HUDEP-2 (cell line): Measurements from ENCODE around the gene PNPLA5.

ENCODE experiments used
- DNase-seq, 76 experiments: peaks; one replicate each; lab custom pipeline; 2025; ENCODE audit not compliant: unreplicated experiment in 76 of 76; lab: John Stamatoyannopoulos, UW

PNPLA5 gene

GRCh38 chr22:43903033-43903432, 11.2 kb upstream of the PNPLA5 start:
- peak in 44 of 76 experiments; percentile 1 to 66 (median 36) for DNase-seq

- no peak for DNase-seq
Measured at GRCh38 chr22:43901976-43902643, 10.3 kb upstream of the PNPLA5 start.

GRCh38 chr22:43900206-43900605, 8.4 kb upstream of the PNPLA5 start:
- no peak for DNase-seq

DNA sequence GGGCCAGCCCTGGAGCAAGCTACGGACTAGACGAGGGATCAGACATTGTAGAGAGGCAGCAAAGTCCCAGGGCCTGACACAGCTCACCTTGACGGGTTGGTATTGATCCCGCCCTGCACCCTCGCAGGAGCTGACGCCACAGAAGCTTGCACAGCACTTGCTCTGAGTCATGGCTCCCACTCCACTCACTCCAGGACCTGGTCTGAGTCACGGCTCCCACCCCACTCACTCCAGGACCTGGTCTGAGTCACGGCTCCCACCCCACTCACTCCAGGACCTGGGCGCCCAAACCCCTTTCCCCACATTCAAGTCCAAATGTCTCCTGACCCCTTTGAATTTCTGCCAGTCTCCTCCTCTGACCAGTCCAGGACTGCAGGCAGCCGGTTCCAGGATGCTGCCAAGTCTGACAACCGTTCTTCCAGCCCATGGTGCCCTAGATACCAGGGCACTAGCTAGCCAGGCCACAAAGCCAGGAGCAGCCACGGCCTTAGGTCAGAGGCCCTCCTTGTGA, 6.0 kb upstream of the PNPLA5 start:
- DNase-seq: no peak

DNA sequence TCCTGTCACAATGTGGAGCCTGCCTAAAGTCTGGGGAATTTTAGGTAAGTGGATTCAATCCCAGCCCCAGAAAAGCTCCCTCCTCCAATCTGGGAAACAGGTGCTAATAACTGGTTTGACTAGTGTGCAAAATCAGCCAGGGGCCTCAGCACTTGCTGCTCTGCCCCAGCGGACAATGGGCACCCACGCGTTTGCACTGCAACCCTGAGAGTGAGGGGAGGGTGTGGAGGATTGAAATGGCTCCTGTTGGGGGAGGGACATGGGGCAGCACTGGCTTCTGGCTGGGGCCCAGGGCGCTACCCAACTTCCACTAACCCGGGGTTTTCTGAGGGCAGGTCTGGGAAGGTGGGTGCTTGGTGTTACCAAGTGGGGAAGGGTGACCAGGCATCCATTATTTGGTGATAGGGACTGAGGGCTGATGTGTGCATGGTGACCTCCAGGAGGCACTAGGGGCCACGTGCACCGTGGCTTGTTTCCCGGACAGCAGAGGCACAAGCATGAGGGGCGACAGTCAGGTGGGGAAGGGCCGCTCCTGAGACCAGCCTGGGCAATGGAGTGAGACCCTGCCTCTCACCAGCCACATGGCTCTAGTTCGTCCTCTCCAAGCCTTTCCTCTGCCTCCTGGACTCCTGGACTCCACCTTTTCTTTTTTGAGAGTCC, 4.3 kb upstream of the PNPLA5 start:
- no peak for DNase-seq

DNA sequence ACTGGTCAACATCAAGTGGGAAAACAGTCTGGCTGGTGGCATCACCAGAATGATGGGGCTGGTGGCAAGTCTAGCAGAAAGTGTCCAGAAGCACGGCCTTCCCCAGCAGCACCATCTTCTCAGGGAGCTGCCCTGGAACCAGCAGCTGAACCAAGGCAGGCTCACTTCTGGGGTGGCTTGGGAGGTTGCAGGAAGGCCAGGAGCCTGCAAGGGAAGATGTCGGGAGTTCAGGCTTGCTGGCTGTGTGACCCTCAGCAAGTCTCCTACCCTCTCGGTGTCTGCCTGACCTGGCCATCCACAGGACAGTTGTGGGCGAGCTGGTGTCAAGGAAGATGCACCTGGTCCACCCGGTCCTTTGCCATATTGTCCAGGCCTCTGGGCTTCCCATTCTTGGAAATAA, 2.3 kb upstream of the PNPLA5 start:
- no peak for DNase-seq

DNA sequence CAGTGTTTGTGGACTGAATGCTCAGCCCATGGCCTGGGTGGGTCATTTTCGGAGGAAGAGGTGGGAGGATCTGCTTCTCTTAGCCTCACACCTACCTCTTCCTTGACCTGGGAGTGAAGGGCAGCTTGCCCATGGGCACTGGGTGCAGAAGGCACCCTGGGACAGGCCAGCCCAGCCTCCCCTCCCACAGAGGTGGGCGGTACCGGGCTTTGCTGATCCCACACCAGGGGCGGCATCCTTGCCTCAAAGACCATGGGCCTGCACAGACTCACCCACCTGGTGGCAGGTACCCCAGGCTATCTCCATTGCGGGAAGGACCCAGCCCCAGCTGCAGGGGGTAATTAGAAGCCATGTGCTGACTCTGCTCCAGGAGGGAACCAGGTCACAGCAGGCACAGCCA, 1.5 kb upstream of the PNPLA5 start:
- DNase-seq: no peak

DNA sequence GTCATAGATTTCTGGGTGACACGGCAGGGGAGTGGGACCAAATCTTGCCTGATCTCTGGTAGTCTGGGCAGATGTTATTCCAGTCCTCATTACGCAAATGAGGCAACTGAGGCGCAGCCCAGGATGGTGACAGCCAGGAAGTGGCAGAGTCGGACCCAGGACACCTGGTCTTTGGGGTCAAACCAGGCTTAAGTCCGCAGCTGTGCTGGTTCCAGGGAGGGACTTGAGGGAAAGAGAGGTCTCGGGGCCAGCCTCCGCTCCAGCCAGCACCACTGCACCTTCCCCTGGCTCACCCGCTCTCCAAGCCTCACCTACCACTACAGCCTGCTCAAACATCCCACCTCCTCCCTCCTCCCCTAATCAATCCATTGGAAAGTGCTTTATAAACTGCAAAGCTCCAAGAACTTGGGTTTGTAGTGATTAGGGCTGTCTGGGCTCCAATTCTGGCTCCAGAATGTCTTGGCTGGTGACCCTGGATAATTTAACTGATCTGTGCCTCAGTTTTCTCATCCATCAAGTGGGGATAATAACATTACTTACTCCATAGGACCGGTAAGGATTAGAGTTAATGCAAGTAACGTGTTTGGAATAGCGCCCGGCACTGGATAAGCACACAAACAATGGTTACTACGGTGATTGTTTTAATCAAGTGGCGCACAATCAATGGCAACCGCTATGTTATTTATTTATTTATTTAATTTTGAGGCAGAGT, 526 bp upstream of the PNPLA5 start:
- DNase-seq: no peak

GRCh38 chr22:43890901-43891331, 897 bp downstream of the PNPLA5 start:
- no peak for DNase-seq

- DNase-seq: no peak
Measured at GRCh38 chr22:43889860-43890253, 2.0 kb downstream of the PNPLA5 start.

GRCh38 chr22:43889201-43889859, 2.5 kb downstream of the PNPLA5 start:
- no peak for DNase-seq

GRCh38 chr22:43888740-43889139, 3.1 kb downstream of the PNPLA5 start:
- no peak for DNase-seq

DNA sequence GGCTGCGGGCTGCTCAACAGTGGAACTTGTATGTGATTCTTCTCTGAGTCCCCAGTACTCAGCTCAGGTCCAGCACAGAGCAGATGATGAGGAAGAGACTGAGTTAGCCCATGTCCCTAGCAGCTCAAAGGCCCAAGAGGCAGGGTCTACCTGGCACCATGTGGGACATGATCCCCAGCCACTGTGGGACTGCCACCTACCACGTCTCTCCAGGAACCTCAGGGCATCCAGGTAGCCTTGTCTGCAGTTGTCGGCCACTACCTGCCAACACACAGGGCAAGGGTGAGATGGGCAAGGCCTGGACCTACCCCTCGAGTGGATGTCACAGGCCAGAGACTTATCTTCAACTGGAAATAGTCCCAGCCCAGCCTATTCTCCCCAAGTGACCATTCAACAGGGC, 4.4 kb downstream of the PNPLA5 start:
- no peak for DNase-seq

DNA sequence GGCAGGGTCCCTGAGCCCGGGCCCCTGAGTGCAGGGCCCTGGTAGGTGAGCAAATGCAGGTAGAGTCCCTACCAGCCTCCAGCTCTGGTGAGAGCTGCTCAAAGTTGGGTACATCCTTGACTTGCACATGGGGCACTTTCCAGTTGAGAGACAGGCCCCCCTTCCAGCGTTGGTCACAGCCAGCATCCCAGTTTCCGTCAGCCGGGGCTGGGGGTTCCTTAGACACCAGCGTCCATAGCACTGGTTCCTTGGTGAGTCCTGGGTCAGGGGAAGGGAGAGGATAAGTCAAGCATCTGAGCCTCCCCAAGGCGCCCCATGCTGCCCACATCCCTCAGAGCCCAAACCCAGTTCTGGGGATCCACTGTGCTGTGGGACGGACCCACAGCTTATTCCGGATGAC, 5.6 kb downstream of the PNPLA5 start:
- no peak for DNase-seq

GRCh38 chr22:43885786-43886185, 6.0 kb downstream of the PNPLA5 start:
- DNase-seq: no peak

- no peak for DNase-seq
Measured at GRCh38 chr22:43885319-43885671, 6.5 kb downstream of the PNPLA5 start.

DNA sequence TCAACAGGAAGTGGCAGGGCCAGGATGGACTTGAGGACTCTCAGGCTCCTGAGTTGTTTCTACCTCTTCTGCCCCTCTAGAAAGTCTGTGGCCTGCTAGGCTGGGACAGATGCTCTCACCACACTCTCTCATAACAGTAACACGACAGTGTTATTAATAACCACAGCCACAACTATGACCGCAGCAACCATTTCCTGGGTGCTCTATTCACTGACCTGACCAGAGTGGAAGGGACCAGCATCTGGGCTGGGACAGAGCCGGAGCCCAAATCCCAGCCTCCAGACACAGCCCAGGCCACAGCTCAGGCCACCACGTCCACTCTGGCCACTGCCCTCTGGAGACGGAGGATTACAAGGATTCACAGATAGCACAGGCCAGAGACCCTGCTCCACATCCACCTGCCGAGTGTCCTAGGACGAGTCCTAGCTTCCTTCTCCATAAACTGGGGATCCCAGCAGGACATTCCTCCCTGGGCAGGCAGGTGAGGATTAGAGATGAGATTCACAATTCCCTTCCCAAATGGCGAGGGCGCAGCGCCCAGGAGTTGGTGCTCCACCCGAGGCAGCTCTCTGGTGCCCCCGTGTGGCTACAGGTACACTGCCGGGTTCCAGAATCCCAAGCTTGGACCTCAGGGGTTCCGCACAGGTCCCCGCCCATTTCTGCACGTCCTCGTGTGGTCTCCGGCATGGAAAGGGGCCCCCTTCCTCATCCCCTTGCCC, 7.1 kb downstream of the PNPLA5 start:
- peak in 46 of 76 experiments; percentile 2 to 63 (median 26) for DNase-seq

GRCh38 chr22:43883719-43884415, 7.9 kb downstream of the PNPLA5 start:
- DNase-seq: no peak

DNA sequence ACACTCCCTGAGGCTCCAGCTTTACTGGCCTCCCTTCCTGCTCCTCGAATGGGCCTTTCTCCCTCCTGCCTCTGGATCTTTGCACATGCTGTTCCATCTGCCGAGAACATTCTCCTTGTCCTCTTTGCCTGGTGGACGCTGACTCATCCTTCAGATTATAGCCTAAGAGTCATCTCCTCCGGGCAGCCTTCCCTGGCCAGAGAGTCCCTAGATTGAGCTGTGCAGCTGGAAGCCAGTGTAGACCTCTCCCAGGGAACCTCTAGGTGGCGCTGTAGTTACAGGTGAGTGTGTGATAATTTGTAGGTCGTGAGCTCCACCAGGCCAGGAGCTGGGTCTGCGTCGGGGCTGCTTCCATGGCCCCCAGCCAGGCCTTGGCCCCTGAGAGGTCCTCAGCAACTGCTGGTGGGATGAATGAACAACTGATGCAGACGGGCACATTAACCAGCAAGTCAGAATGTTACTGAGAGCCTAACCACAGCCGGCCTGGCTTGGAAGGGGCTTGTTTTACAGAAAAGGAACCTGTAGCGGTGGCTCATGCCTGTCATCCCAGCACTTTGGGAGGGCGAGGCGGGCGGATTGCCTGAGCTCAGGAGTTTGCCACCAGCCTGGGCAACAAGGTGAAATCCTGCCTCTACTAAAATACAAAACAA, 8.7 kb downstream of the PNPLA5 start:
- peak in 54 of 76 experiments; percentile 5 to 75 (median 38) for DNase-seq
